Right renal cortex interstitium (tissue), 3 donors: ENCODE data around the gene TP73. TPM values are rescaled to one million over a fixed set of nuclear protein-coding genes. Genes with fewer than 3 reads are reported as not detected.

Experiments
- DNase-seq, 3 donors: peaks; one replicate each; pipeline ENCODE4 v3.0.0-alpha.2; 2013; ENCODE audit warnings: low read depth in 3 of 3, low spot score in 2 of 3
- polyA plus RNA-seq, 3 donors: library from polyadenylated mRNA; unstranded; fragments of 120-200 nt; gene quantifications; one replicate each; pipeline ENCODE4 v1.2.1, GENCODE V29; 2013; ENCODE audit not compliant: insufficient read length in 3 of 3

Gene TP73
- polyA plus RNA-seq, 3 donors = 0.35 to 0.45 (median 0.40) TPM

GRCh38 chr1:3722846-3723245, 70.5 kb downstream of the TP73 start:
- DNase-seq = no peak

- peak; percentile 42 to 45 (median 43) for DNase-seq
These were observed 72.2 kb downstream of the TP73 start for GRCh38 chr1:3724416-3725030.

- DNase-seq = no peak
These were observed 73.0 kb downstream of the TP73 start for GRCh38 chr1:3725366-3725765.

- no peak for DNase-seq
These were observed 74.9 kb downstream of the TP73 start for GRCh38 chr1:3727042-3727824.

GRCh38 chr1:3727825-3728776, 75.8 kb downstream of the TP73 start:
- DNase-seq = no peak

- no peak for DNase-seq
These were observed 77.6 kb downstream of the TP73 start for GRCh38 chr1:3729594-3730542.

- no peak for DNase-seq
These were observed 78.4 kb downstream of the TP73 start for GRCh38 chr1:3730543-3731247.

- DNase-seq = no peak
These were observed 79.5 kb downstream of the TP73 start for GRCh38 chr1:3731583-3732433.

- no peak for DNase-seq
These were observed 80.2 kb downstream of the TP73 start for GRCh38 chr1:3732434-3733093.

- no peak for DNase-seq
These were observed 81.0 kb downstream of the TP73 start for GRCh38 chr1:3733094-3733882.

- no peak for DNase-seq
These were observed 81.7 kb downstream of the TP73 start for GRCh38 chr1:3733883-3734589.

- DNase-seq = no peak
These were observed 82.3 kb downstream of the TP73 start for GRCh38 chr1:3734602-3735001.

- DNase-seq = no peak
These were observed 82.8 kb downstream of the TP73 start for GRCh38 chr1:3735027-3735681.

- DNase-seq = no peak
These were observed 83.4 kb downstream of the TP73 start for GRCh38 chr1:3735688-3736087.

- DNase-seq = no peak
These were observed 83.8 kb downstream of the TP73 start for GRCh38 chr1:3736131-3736561.

GRCh38 chr1:3736708-3737107, 84.4 kb downstream of the TP73 start:
- no peak for DNase-seq
